BE2C (cell line): Measurements from ENCODE around the gene CLDN10. TPM values are rescaled to one million over a fixed set of nuclear protein-coding genes. Genes with fewer than 3 reads are reported as not detected.

Source experiments
- DNase-seq: peaks from one replicate; pipeline ENCODE4 v3.0.0-alpha.2; 2020
- H3K27me3 ChIP-seq: fragments of 250-450 bp; sonication (Bioruptor Pico); 2 replicates; pipeline ENCODE4 v1.5.1; 2020; ENCODE audit warnings: mild to moderate bottlenecking
- H3K36me3 ChIP-seq: fragments of 250-450 bp; sonication (Bioruptor Pico); 2 replicates; pipeline ENCODE4 v1.5.1; 2020; ENCODE audit warnings: mild to moderate bottlenecking
- H3K4me1 ChIP-seq: fragments of 250-450 bp; sonication (Bioruptor Pico); 2 replicates; pipeline ENCODE4 v1.5.1; 2020
- H3K4me3 ChIP-seq: 2 replicates; pipeline ENCODE4 v1.5.1; 2011; ENCODE audit warnings: low read depth, low read length
- H3K9me3 ChIP-seq: fragments of 250-450 bp; sonication (Bioruptor Pico); 2 replicates; pipeline ENCODE4 v1.5.1; 2020
- CTCF ChIP-seq: IDR thresholded peaks from 2 replicates; pipeline ENCODE4 v1.5.1; 2012; ENCODE audit warnings: mild to moderate bottlenecking, low read depth, low read length
- polyA plus RNA-seq: library from polyadenylated mRNA; unstranded; fragments of >200 nt; gene quantifications from one replicate; pipeline ENCODE4 v1.2.1, GENCODE V29; 2012; ENCODE audit warnings: low read depth, missing spikeins; ENCODE audit not compliant: insufficient read length, insufficient read depth

CLDN10 gene
- not detected for polyA plus RNA-seq

GRCh38 chr13:95552539-95553441 lies at the start of gene CLDN10:
TSS of gene CLDN10 (plus strand) at chr13:95552720. CDS start at chr13:95552754, 34 bp downstream.
- H3K36me3 ChIP-seq: no peaks in the 10 kb centered on the region
- no peak for TF ChIP-seq CTCF
- DNase-seq: no peak
- H3K9me3 ChIP-seq: no peaks in the 10 kb centered on the region
- H3K4me1 ChIP-seq: no peaks in the 10 kb centered on the region
- no peak within 1 kb of the TSS for H3K4me3 ChIP-seq
- no peaks in the 10 kb centered on the region for H3K27me3 ChIP-seq

GRCh38 chr13:95503662-95504061 lies 48.9 kb upstream of the CLDN10 start:
- Histone ChIP-seq H3K4me1 (no peaks in the 10 kb centered on the region), H3K4me3 (no peak overlapping the region), H3K27me3 (no peaks in the 10 kb centered on the region), H3K36me3 (no peaks in the 10 kb centered on the region), H3K9me3 (no peaks in the 10 kb centered on the region)
- TF ChIP-seq CTCF: no peak
- no peak for DNase-seq

- Histone ChIP-seq H3K36me3 (no peaks in the 10 kb centered on the region), H3K4me3 (no peak overlapping the region), H3K27me3 (no peaks in the 10 kb centered on the region), H3K9me3 (no peaks in the 10 kb centered on the region), H3K4me1 (no peaks in the 10 kb centered on the region)
- TF ChIP-seq CTCF: no peak
- no peak for DNase-seq
Observed at GRCh38 chr13:95505265-95505664, 47.3 kb upstream of the CLDN10 start.

GRCh38 chr13:95505986-95506385 lies 46.5 kb upstream of the CLDN10 start:
- TF ChIP-seq CTCF: no peak
- Histone ChIP-seq H3K9me3 (no peaks in the 10 kb centered on the region), H3K27me3 (no peaks in the 10 kb centered on the region), H3K4me1 (no peaks in the 10 kb centered on the region), H3K4me3 (no peak overlapping the region), H3K36me3 (no peaks in the 10 kb centered on the region)
- DNase-seq: no peak

GRCh38 chr13:95507991-95508390 lies 44.5 kb upstream of the CLDN10 start:
- no peaks in the 10 kb centered on the region for H3K27me3 ChIP-seq
- TF ChIP-seq CTCF: no peak
- no peaks in the 10 kb centered on the region for H3K4me1 ChIP-seq
- no peak for DNase-seq
- H3K9me3 ChIP-seq: no peaks in the 10 kb centered on the region
- no peak overlapping the region for H3K4me3 ChIP-seq
- H3K36me3 ChIP-seq: no peaks in the 10 kb centered on the region

GRCh38 chr13:95508996-95509395 lies 43.5 kb upstream of the CLDN10 start:
- Histone ChIP-seq H3K36me3 (no peaks in the 10 kb centered on the region), H3K4me1 (no peaks in the 10 kb centered on the region), H3K9me3 (no peaks in the 10 kb centered on the region), H3K27me3 (no peaks in the 10 kb centered on the region), H3K4me3 (no peak overlapping the region)
- TF ChIP-seq CTCF: no peak
- no peak for DNase-seq
